ENCODE data around the gene GPI.
"Not testable (repeated sequence)": the region's sequence is repeated elsewhere in the genome, so short reads cannot be mapped to it uniquely, and the experiment has no call there.

Gene GPI

DNA sequence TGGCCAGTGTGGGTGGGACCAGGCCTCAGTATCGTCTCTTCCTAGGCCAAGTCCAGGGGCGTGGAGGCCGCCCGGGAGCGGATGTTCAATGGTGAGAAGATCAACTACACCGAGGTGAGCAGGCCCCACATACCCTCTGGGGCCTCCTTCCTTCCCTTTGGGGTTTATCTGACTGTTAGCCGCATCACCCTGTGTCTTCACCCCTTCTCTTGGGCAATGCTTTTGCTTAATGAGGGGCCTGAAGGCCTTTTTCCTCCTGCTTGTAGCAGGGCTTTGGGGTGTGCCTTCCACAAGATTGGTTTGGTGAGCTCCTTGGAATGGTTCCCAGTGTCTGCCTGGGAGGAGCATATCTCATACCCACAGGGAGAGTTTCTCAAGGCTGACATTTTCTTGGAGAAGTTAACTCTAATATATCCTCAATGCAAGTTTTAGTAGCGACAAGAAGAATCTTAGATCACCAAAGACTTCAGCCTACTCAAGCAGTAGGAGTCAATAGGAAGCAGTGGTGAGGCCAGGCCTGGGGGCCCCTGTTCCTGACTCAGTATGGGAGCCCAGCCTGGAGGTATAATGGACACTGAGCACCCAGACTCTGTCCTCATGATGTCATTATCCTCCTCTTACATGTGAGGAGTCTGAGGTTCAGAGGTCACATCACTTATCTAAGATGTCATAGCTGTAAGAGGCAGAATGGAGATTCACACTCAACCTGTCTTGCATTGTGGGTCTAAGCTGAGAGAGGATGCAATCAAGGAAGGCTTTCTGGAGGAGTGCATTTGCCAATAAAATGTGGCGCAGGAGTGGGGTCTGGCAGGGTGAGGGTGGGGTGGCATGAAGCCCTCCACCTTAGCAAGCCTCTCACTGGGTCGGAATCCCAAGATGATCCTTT is 2.0 kb downstream of the GPI start:
- in situ Hi-C loops (cut with MboI; ENCODE audit: low sequenced_read_pairs), result no loop called here

DNA sequence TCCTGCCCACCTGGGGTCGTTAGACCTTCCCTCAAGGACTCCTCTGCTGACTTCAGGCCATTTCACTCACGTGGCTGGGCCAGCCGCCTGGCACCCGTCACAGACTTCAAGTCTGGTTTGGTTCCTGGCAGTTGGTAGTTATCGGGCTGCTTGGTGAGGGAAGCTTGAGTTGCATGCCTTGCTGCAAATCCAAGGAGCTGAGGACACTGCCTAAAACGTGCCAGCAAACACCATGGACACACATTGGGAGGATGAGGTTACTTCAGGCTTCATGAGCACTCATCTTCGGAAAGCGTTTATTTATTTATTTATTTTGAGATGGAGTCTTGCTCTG is 2.6 kb downstream of the GPI start:
- in situ Hi-C loops (cut with MboI; ENCODE audit: low sequenced_read_pairs), result no loop called here

DNA sequence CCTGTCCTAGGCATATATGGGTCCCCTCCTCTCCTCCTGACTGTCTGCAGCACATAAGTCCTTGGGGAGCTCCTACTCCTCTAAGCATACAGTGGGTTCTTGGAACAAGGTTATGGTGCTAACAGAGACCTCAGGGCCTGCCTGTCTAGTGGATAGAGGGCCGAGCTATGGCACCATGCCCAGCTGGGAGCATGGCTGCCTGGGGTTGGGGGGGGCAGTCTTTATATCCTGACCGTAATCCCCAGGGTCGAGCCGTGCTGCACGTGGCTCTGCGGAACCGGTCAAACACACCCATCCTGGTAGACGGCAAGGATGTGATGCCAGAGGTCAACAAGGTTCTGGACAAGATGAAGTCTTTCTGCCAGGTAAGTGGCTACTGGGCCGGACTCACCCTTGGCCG is 3.3 kb downstream of the GPI start:
- in situ Hi-C loops (cut with MboI; ENCODE audit: low sequenced_read_pairs), result no loop called here

DNA sequence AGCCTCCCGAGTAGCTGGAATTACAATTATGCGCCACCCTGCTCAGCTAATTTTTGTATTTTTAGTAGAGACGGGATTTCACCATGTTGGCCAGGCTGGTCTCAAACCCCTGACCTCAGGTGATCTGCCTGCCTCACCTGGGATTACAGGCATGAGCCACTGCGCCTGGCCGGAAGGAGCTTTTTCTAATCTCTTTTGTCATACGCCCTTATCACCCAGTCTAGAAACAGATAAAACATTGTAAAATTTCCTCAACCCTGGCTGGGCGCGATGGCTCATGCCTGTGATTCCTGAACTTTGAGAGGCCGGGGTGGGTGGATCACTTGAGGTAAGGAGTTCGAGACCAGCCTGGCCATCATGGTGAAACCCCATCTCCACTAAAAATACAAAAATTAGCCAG is 4.2 kb downstream of the GPI start:
- in situ Hi-C loops (cut with MboI; ENCODE audit: low sequenced_read_pairs), result not testable (repeated sequence)

DNA sequence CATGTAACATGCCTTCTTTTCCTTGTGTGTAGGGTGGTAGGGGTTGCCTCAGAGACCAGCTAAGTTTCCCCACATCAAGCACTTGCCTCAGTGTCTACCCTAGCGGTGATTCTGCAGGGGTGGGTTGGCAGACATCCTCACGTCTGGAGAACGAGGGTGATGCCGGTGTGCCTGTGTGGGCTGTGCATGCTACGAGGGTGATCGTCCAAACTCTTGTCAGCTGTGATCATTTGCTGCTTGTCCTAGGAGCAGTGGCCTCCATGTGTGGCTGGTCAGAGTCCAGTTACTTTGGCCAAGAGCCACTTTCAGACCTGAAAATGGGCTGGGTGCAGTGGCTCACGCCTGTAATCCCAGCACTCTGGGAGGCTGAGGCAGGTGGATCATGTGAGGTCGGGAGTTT is 5.1 kb downstream of the GPI start:
- in situ Hi-C loops (cut with MboI; ENCODE audit: low sequenced_read_pairs), result no loop called here

DNA sequence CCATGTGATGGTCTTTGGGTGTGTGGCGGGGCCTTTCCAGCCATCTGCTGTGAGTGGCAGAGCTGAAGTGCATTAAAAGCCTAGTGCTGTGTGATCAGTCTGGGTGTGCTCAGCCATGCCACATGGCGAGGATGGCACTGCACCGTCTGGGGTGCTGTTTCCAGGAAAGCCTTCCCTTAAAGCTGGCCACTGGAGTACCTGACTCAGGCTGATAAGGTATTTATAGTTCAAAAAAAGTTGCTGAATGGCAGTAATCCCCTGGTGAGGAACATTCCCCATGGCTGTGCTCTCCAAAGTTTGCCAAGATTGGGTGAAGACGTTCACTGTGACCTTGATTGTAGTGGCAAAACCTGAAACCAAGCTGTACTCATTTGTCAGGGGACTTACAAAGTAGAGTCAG is 6.0 kb downstream of the GPI start:
- in situ Hi-C loops (cut with MboI; ENCODE audit: low sequenced_read_pairs), result no loop called here

DNA sequence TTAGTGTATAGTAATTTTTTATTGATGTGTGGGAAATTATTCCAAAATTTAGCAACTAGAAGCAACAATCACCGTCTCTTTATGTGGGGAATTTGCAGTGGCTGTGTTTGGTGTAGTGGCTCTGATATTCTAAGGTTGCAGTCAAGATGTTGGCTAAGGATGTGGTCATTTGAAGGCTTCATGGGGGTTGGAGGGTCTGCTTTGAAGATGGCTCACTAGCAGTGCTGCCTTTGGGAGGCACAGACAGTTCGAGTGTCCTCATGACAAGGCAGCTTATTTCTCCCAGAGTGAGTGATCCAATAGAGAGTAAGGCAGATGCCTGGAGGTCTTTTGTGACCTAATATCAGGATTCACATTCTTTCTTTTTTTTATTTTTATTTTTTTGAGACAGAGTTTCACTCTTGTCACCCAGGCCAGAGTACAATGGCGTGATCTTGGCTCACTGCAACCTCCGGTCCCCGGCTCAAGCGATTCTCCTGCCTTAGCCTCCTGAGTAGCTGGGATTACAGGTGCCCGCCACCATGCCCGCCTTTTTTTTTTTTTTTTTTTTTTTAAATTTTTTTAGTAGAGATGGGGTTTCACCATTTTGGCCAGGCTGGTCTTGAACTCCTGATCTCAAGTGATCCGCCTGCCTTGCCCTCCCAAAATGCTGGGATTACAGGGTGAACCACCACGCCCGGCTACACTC is 8.7 kb downstream of the GPI start:
- in situ Hi-C loops (cut with MboI; ENCODE audit: low sequenced_read_pairs), result no loop called here

DNA sequence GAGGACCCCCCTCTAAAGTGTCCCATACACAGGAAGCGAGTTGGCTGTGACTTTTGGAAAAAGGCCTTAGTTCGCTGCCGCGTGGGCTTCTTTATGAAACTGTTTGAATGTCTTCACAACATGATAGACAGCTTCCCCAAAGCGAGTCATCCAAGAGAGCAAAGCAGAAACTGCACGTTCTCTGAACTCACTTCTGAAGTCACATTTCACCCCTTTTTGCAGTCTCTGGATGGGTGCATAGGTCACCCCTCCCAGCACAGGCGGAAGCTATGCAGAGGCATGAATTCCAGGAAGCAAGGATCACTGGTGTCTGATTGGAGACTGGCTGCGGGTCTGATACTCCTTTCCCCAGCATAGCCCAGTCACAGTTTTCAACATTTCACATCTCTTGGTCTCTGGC is 10.6 kb downstream of the GPI start:
- in situ Hi-C loops (cut with MboI; ENCODE audit: low sequenced_read_pairs), result no loop called here

DNA sequence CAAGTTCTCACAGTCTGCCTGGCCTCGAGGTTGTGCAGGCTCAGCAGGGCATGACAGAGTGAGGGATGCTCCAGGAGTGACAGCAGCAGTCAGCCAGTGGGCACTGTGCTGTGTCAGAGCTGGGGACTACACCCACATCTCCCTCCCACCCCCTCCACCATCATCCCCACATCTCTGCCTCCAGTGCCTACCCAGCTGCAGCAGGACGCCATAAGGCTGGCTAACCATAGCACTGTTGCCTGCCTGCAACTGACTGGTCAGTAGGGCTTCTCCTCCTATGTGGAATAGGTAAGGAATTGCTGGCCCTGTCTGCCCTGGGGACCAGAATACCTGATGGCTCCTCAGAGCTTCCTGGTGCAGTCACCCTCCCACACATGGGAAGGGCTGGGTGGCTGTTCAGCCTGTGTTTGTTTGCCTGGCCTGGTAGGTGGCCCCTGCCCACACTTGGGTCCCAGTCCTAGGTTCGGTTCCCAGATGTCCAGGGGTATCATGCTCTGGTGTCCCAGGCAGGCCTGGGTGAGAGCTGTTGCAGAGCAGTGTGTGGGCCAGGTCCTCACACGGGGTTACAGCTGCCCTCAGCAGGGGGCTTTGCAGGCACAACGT is 15.7 kb downstream of the GPI start:
- in situ Hi-C loops (cut with MboI; ENCODE audit: low sequenced_read_pairs), result no loop called here

DNA sequence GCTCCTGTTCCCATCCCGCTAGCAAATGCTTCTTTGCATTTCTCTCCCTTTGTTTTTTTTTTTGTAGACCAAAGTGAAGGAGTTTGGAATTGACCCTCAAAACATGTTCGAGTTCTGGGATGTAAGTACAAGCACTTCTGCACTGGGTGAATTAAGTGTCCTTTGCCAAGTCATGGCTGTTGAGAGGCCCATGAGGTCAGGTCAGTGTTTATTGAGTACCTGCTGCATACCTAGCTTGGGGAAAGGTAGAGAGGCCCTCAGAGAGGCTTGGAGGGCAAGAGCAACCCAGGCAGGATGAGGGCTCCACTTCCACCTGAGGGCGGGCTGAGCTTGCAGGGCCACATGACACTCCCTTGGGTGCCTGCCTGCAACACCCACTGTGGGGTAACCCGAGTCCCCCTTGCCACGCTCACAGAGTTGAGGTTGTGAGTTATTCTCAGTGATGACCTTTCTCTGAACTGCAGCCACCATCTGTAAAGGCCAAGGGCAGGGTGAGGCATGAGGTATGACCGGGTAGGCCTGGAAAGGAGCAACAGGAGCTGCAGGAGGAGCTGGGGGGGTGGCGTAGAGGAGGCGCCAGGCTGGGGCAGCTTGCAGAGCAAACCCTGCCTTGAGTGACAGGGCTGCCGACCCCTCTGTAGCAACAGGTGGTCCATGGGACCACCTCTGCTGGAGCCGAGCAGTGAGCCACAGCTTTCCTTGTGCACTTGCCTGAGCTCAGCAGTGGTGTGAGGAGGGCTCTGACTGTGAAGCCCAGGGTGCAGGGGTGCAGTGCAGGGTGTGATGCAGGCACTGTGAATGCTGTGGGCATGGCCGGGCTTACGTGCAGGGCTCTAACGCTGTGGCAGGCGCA is 16.6 kb downstream of the GPI start:
- in situ Hi-C loops (cut with MboI; ENCODE audit: low sequenced_read_pairs), result no loop called here

DNA sequence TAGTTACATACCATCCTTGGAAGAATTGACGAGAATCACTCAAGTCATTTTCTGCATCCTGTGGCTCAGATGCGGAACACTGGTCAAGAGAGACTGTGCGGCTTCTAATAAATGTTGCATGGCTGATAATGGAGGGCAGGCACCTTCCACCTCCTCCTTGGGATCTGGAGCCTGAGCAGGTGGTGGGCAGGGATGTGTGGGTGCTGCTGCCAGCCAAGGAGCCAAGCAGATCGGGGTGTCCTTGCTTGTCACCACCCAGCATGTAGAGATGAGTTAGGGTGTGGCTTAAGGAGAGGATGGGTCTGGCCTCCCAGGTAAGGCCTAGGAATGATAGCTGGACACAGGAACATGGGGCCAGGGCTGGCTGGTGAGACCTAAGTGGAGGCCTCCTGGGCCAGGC is 17.5 kb downstream of the GPI start:
- in situ Hi-C loops (cut with MboI; ENCODE audit: low sequenced_read_pairs), result no loop called here

DNA sequence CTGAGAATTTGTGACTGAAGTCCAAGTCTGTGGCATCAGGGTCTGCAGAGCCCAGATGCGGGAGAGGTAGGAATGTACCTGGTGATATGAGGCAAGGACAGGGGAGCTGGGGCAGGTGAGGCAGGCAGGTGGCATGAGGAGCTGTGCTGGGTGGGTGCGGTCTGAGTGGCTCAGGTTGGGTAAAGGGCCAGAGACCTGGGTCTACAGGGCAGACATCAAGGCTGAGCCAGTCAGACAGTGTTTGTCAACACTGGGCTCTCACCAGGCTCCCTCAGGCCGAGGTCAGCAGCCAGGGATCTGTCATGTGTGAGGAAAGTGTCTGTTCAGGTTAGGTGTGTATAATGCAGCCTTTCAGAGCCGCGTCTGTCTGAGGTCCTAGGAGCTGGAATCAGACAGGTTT is 18.6 kb downstream of the GPI start:
- in situ Hi-C loops (cut with MboI; ENCODE audit: low sequenced_read_pairs), result no loop called here

DNA sequence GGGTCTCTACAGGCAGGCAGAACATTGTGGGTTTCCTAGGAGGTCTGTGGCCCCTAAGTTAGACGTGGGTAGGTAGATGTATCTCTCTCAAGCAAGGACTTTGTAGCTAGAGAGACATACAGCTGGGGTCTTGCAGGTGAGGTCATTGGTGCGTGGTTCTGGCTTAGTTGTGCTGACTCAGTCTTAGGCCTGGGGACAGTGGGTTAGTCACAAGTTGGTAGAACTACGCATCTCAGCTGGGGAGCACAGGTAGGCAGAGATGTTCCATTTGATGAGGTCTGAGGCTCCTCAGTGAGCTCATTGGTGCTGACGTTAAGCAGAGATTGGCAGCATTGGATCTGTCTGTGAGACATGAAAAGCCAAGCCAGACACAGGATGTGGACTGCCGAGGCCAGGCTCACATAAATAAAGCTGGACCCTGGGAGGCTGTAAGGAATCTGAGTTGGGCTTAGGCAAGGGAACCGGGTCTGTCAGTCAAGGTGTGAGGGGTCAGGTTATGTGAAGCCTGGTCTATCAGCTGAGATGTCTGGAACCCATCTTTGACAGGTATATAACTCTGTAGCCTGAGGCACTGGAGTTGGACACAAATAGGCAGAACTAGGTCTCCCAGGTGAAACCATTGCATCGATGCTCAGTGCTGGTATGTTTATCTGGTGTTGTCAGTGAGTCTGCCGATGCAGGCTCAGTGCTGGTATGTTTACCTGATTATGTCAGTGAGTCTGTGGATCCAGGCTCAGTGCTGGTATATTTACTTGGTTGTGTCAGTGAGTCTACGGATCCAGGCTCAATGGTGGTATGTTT is 21.8 kb downstream of the GPI start:
- in situ Hi-C loops (cut with MboI; ENCODE audit: low sequenced_read_pairs), result no loop called here

DNA sequence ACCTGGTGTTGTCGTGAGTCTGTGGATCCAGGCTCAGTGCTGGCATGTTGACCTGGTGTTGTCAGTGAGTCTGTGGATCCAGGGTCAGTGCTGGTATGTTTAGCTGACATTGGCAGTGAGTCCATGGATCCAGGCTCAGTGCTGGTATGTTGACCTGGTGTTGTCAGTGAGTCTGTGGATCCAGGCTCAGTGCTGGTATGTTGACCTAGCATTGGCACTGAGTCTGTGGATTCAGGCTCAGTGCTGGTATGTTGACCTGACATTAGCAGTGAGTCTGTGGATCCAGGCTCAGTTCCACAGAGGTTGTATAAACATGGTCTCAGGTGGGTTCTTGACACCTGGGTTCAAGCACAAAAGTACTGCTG is 22.4 kb downstream of the GPI start:
- in situ Hi-C loops (cut with MboI; ENCODE audit: low sequenced_read_pairs), result no loop called here

DNA sequence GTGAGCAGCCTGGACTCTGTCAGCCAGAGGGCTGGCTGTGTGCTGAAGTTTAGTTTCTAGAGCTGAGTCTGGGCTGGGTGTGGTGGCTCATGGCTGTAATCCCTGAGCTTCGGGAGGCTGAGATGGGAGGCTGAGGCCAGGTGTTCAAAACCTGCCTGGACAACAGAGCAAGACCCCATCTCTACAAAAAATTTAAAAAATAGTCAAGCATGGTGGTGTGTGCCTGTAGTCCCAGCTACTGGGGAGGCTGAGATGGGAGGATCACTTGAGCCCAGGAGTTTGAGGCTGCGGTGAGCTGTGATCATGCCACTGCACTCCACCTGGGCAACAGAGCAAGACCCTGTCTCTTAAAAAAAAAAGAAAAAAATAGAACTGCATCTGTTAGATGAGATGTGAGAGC is 23.7 kb downstream of the GPI start:
- in situ Hi-C loops (cut with MboI; ENCODE audit: low sequenced_read_pairs), result not testable (repeated sequence)

DNA sequence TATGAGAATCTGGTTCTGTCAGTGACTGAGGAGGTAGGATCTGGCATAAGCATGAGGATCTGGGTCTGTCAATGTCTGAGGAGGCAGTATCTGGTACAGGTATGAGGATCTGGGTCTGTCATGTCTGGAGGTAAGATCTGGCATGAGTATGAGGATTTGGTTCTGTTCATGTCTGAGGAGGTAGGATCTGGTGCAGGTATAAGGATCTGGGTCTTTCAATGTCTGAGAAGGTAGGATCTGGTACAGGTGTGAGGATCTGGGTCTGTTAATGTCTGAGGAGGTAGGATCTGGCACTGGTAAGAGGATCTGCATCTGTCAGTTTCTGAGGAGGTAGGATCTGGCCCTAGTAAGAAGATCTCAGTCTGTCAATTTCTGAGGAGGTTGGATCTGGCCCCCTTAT is 26.8 kb downstream of the GPI start:
- in situ Hi-C loops (cut with MboI; ENCODE audit: low sequenced_read_pairs), result no loop called here

DNA sequence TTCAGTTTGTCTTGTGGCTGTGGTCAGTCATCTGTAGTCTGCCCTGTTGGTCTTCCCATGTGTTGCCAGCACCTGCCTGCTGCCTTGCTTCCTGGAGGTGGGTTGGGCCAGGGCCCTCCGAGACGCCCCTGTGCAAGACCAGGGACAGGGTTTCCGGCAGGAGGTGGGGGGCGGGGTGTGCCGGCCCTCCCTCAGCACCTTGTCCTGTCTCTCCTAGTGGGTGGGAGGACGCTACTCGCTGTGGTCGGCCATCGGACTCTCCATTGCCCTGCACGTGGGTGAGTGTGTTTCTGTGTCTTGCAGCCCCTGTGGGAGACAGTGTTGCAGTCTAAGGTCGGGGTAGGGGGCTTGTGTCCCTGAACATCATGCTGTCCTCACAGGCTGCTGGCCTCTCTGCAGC is 28.0 kb downstream of the GPI start:
- in situ Hi-C loops (cut with MboI; ENCODE audit: low sequenced_read_pairs), result no loop called here

DNA sequence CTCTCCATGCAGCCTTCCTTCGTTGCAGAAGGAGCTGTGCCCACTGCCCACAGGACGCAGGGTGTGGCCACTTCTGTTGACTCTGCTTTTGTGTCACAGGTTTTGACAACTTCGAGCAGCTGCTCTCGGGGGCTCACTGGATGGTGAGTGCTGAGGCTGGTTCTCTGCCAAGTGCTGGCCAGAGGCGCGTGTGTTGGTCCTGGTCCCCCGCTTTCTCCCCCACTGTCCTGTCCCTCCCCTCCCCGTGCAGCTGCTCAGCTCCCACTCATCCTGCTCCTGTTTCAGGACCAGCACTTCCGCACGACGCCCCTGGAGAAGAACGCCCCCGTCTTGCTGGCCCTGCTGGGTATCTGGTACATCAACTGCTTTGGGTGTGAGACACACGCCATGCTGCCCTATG is 28.6 kb downstream of the GPI start:
- in situ Hi-C loops (cut with MboI; ENCODE audit: low sequenced_read_pairs), result no loop called here

DNA sequence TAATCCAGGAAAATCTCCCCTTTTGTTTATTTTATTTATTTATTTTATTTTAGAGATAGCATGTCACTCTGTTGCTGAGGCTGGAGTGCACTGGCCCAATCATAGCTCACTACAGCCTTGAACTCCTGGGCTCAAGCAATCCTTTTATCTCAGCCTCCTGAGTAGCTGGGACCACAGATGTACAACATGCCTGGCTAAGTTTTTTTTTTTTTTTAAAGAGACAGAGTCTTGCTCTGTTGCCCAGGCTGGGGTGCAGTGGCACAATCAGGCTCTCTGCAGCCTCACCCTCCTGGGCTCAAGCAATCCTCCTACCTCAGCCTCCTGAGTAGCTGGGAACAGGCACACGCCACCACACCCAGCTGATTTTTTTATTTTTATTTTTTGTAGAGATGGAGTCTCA is 32.9 kb downstream of the GPI start:
- in situ Hi-C loops (cut with MboI; ENCODE audit: low sequenced_read_pairs), result no loop called here

DNA sequence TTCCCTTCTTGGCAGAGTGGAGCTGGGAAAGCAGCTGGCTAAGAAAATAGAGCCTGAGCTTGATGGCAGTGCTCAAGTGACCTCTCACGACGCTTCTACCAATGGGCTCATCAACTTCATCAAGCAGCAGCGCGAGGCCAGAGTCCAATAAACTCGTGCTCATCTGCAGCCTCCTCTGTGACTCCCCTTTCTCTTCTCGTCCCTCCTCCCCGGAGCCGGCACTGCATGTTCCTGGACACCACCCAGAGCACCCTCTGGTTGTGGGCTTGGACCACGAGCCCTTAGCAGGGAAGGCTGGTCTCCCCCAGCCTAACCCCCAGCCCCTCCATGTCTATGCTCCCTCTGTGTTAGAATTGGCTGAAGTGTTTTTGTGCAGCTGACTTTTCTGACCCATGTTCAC is 34.9 kb downstream of the GPI start:
- in situ Hi-C loops (cut with MboI; ENCODE audit: low sequenced_read_pairs), result no loop called here

DNA sequence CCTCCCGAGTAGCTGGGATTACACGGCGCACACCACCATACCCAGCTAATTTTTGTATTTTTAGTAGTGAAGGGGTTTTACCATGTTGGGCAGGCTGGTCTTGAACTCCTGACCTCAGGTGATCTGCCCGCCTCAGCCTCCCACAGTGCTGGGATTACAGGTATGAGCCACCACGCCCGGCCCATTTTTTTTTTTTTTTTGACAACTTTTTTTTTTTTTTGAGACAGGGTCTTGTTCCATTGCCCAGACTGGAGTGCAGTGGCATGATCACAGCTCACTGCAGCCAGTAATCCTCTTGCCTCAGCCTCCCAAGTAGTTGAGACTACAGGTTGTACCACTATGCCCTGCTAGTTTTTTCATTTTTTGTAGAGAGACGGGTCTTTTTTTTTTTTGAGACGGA is 35.8 kb downstream of the GPI start:
- in situ Hi-C loops (cut with MboI; ENCODE audit: low sequenced_read_pairs), result not testable (repeated sequence)

Data from HL-60/S4 treated with phorbol 12-myristate 13-acetate at 8.2 ng/mL for 4 days and 3 days (cell line).